Progenitor cell of endocrine pancreas (in vitro differentiated cells): ENCODE data around the gene DMXL2. TPM values are rescaled to one million over a fixed set of nuclear protein-coding genes. Genes with fewer than 3 reads are reported as not detected.

Experiments
- DNase-seq: peaks from one replicate; pipeline ENCODE4 v3.0.0; 2021; ENCODE audit warnings: low spot score; ENCODE audit not compliant: unreplicated experiment
- H3K27ac Mint-ChIP-seq: 2 replicates; pipeline ENCODE4 v1.8.0; 2021; ENCODE audit warnings: mild to moderate bottlenecking, moderate library complexity, mixed read lengths
- H3K27me3 Mint-ChIP-seq: 2 replicates; pipeline ENCODE4 v1.8.0; 2021; ENCODE audit warnings: mixed read lengths
- H3K36me3 Mint-ChIP-seq: 2 replicates; pipeline ENCODE4 v1.8.0; 2022; ENCODE audit warnings: mixed read lengths; ENCODE audit not compliant: insufficient read depth
- H3K4me1 Mint-ChIP-seq: 2 replicates; pipeline ENCODE4 v1.8.0; 2021; ENCODE audit warnings: low read depth, mixed read lengths
- H3K4me3 Mint-ChIP-seq: 2 replicates; pipeline ENCODE4 v1.8.0; 2021; ENCODE audit warnings: low read depth, mild to moderate bottlenecking, moderate library complexity, mixed read lengths
- H3K9me3 Mint-ChIP-seq: 2 replicates; pipeline ENCODE4 v1.8.0; 2021; ENCODE audit warnings: low read depth, mixed read lengths
- CTCF ChIP-seq: fragments of 200-600 bp; sonication (generic); IDR thresholded peaks from one replicate; pipeline ENCODE4 v1.5.0; 2021; ENCODE audit warnings: antibody characterized with exemption, mild to moderate bottlenecking; ENCODE audit not compliant: unreplicated experiment
- total RNA-seq: library from RNA; stranded (reverse); gene quantifications from 2 replicates; pipeline ENCODE4 v1.2.1, GENCODE V29; 2021

Gene DMXL2
- total RNA-seq, 1 donor from 2014 or later = 43.3 TPM

GRCh38 chr15:51494411-51495314 lies 127.9 kb downstream of the DMXL2 start:
- TF ChIP-seq CTCF = no peak
- H3K27me3 Mint-ChIP-seq = no peaks in the 10 kb centered on the region
- no peak for DNase-seq
- H3K27ac Mint-ChIP-seq = no peak overlapping the region
- H3K9me3 Mint-ChIP-seq = no peaks in the 10 kb centered on the region
- H3K4me3 Mint-ChIP-seq = no peak overlapping the region
- H3K4me1 Mint-ChIP-seq = peaks cover 19% of the 10 kb centered on the region
- peaks cover 17% of the 10 kb centered on the region for H3K36me3 Mint-ChIP-seq

GRCh38 chr15:51493892-51494291 lies 128.7 kb downstream of the DMXL2 start:
- H3K9me3 Mint-ChIP-seq = no peaks in the 10 kb centered on the region
- H3K27ac Mint-ChIP-seq = no peak overlapping the region
- H3K4me3 Mint-ChIP-seq = no peak overlapping the region
- no peak for DNase-seq
- peaks cover 19% of the 10 kb centered on the region for H3K4me1 Mint-ChIP-seq
- H3K27me3 Mint-ChIP-seq = no peaks in the 10 kb centered on the region
- no peak for TF ChIP-seq CTCF
- H3K36me3 Mint-ChIP-seq = peaks cover 11% of the 10 kb centered on the region

- peaks cover 12% of the 10 kb centered on the region for H3K36me3 Mint-ChIP-seq
- TF ChIP-seq CTCF = no peak
- DNase-seq = no peak
- no peak overlapping the region for H3K4me3 Mint-ChIP-seq
- H3K4me1 Mint-ChIP-seq = peaks cover 19% of the 10 kb centered on the region
- H3K9me3 Mint-ChIP-seq = no peaks in the 10 kb centered on the region
- H3K27ac Mint-ChIP-seq = no peak overlapping the region
- no peaks in the 10 kb centered on the region for H3K27me3 Mint-ChIP-seq
These were observed 130.0 kb downstream of the DMXL2 start for GRCh38 chr15:51492528-51492927.

- no peak for TF ChIP-seq CTCF
- no peak overlapping the region for H3K4me3 Mint-ChIP-seq
- DNase-seq = no peak
- no peaks in the 10 kb centered on the region for H3K27me3 Mint-ChIP-seq
- no peaks in the 10 kb centered on the region for H3K9me3 Mint-ChIP-seq
- H3K27ac Mint-ChIP-seq = no peak overlapping the region
- peaks cover 19% of the 10 kb centered on the region for H3K4me1 Mint-ChIP-seq
- H3K36me3 Mint-ChIP-seq = peaks cover 12% of the 10 kb centered on the region
These were observed 130.6 kb downstream of the DMXL2 start for GRCh38 chr15:51491941-51492340.

GRCh38 chr15:51484781-51485180 lies 137.8 kb downstream of the DMXL2 start:
- Mint-ChIP-seq H3K9me3 (peaks cover 12% of the 10 kb centered on the region), H3K4me3 (no peak overlapping the region), H3K27ac (peak overlapping the region; percentile 56), H3K36me3 (peaks cover 21% of the 10 kb centered on the region), H3K4me1 (no peaks in the 10 kb centered on the region), H3K27me3 (no peaks in the 10 kb centered on the region)
- DNase-seq = no peak
- no peak for TF ChIP-seq CTCF
